Fibroblast of lung (primary cell): ENCODE results near the gene TBC1D14. TPM values are rescaled to one million over a fixed set of nuclear protein-coding genes. Genes with fewer than 3 reads are reported as not detected.

Source experiments
- DNase-seq, 2 donors: peaks; one replicate each; pipeline versions ENCODE4 v3.0.0 to v3.0.0-alpha.2; 2010; ENCODE audit warnings: low read depth in 2 of 2
- H2AFZ ChIP-seq: 2 replicates; pipeline ENCODE4 v1.5.1; 2012; ENCODE audit warnings: low read length, control low read depth, inconsistent platforms
- H3K27ac ChIP-seq: 2 replicates; pipeline ENCODE4 v1.5.1; 2011; ENCODE audit warnings: low read length, control low read depth; ENCODE audit not compliant: insufficient read depth
- H3K27me3 ChIP-seq: 2 replicates; pipeline ENCODE4 v1.5.1; 2011; ENCODE audit warnings: mild to moderate bottlenecking, low read length; ENCODE audit not compliant: control insufficient read depth, insufficient read depth
- H3K36me3 ChIP-seq: 2 replicates; pipeline ENCODE4 v1.5.1; 2011; ENCODE audit warnings: low read length; ENCODE audit not compliant: control insufficient read depth, insufficient read depth
- H3K4me1 ChIP-seq: 2 replicates; pipeline ENCODE4 v1.5.1; 2011; ENCODE audit warnings: low read length; ENCODE audit not compliant: control insufficient read depth, insufficient read depth; ENCODE audit errors: extremely low read depth
- H3K4me2 ChIP-seq: 2 replicates; pipeline ENCODE4 v1.5.1; 2011; ENCODE audit warnings: low read length, control low read depth; ENCODE audit not compliant: insufficient read depth; ENCODE audit errors: extremely low read depth
- H3K4me3 ChIP-seq, 4 experiments: fragments of 200-600 bp in 1 of 4; sonication (generic) in 1 of 4; replicated peaks in 1 of 4; 2 replicates each; pipeline ENCODE4 v1.5.1; 2011 to 2016; ENCODE audit warnings: low read length in 4 of 4, low read depth in 3 of 4, mild to moderate bottlenecking in 3 of 4, control low read depth in 2 of 4, inconsistent platforms in 1 of 4, mixed read lengths in 1 of 4; ENCODE audit not compliant: insufficient read depth in 1 of 4; ENCODE audit errors: control extremely low read depth in 1 of 4
- H3K79me2 ChIP-seq: 2 replicates; pipeline ENCODE4 v1.5.1; 2012; ENCODE audit warnings: mild to moderate bottlenecking, low read length, inconsistent platforms; ENCODE audit not compliant: control insufficient read depth, insufficient read depth
- H3K9ac ChIP-seq: 2 replicates; pipeline ENCODE4 v1.5.1; 2011; ENCODE audit warnings: mild to moderate bottlenecking, low read length, control low read depth; ENCODE audit not compliant: insufficient read depth
- H3K9me3 ChIP-seq: 2 replicates; pipeline ENCODE4 v1.5.1; 2012; ENCODE audit warnings: low read depth, low read length; ENCODE audit not compliant: control insufficient read depth, insufficient read depth
- H4K20me1 ChIP-seq: 2 replicates; pipeline ENCODE4 v1.5.1; 2011; ENCODE audit warnings: low read length; ENCODE audit not compliant: control insufficient read depth, insufficient read depth; ENCODE audit errors: extremely low read depth
- CTCF ChIP-seq, 2 donors: IDR thresholded peaks in 1 of 2; conservative IDR thresholded peaks in 1 of 2; 1 replicate in 1 of 2; 2 replicates in 1 of 2; pipeline ENCODE4 v1.5.1; 2011 to 2012; ENCODE audit warnings: low read length in 2 of 2, control low read depth in 1 of 2, inconsistent platforms in 1 of 2, low read depth in 1 of 2, mild to moderate bottlenecking in 1 of 2
- EZH2 ChIP-seq: IDR thresholded peaks from 2 replicates; pipeline ENCODE4 v1.5.1; 2012; ENCODE audit warnings: low read length, control low read depth, mild to moderate bottlenecking; ENCODE audit errors: missing control alignments
- polyA plus RNA-seq, 2 donors: library from polyadenylated mRNA; depleted of rRNA in 1 of 2; stranded (reverse) in 1 of 2; unstranded in 1 of 2; fragments of >200 nt; gene quantifications; 2 replicates each; pipeline ENCODE4 v1.2.1, GENCODE V29; 2011 to 2012; ENCODE audit warnings: missing spikeins in 1 of 2
- total RNA-seq: library from RNA; depleted of rRNA; stranded (reverse); fragments of >200 nt; gene quantifications from 2 replicates; pipeline ENCODE4 v1.2.1, GENCODE V29; 2014

The TBC1D14 gene
- total and polyA plus RNA-seq, 2 donors (not counting 1 experiment from before 2014, with no cell fraction given) = 26.9 to 37.7 TPM

GRCh38 chr4:7051905-7052304, 142.3 kb downstream of the TBC1D14 start:
- peaks cover 29% of the 10 kb centered on the region for H3K79me2 ChIP-seq
- no peaks in the 10 kb centered on the region for H3K27me3 ChIP-seq
- no peak overlapping the region for H2AFZ ChIP-seq
- no peak for DNase-seq
- no peak overlapping the region for H3K27ac ChIP-seq
- H3K36me3 ChIP-seq = peaks cover 3% of the 10 kb centered on the region
- no peak overlapping the region for H3K9ac ChIP-seq
- TF ChIP-seq CTCF (conservative IDR thresholded peaks at IDR 0.05 in 1 of 2, IDR thresholded peaks at IDR 0.05 in 1 of 2; ENCODE audit: low read depth in 1 of 2, low read length in 2 of 2) (no peak), EZH2 (no peak)
- H3K4me1 ChIP-seq = no peaks in the 10 kb centered on the region
- no peak overlapping the region for H3K4me3 ChIP-seq
- no peaks in the 10 kb centered on the region for H4K20me1 ChIP-seq
- no peak overlapping the region for H3K4me2 ChIP-seq
- H3K9me3 ChIP-seq = no peaks in the 10 kb centered on the region

- Histone ChIP-seq H3K36me3 (peaks cover 3% of the 10 kb centered on the region), H3K27me3 (no peaks in the 10 kb centered on the region), H3K9ac (no peak overlapping the region), H3K9me3 (no peaks in the 10 kb centered on the region), H3K4me1 (no peaks in the 10 kb centered on the region), H3K27ac (no peak overlapping the region), H4K20me1 (no peaks in the 10 kb centered on the region), H2AFZ (no peak overlapping the region), H3K4me3 (no peak overlapping the region), H3K79me2 (peaks cover 25% of the 10 kb centered on the region), H3K4me2 (no peak overlapping the region)
- TF ChIP-seq EZH2 (no peak), CTCF (conservative IDR thresholded peaks at IDR 0.05 in 1 of 2, IDR thresholded peaks at IDR 0.05 in 1 of 2; ENCODE audit: low read depth in 1 of 2, low read length in 2 of 2) (no peak)
- no peak for DNase-seq
Observed at GRCh38 chr4:7052313-7052712, 142.7 kb downstream of the TBC1D14 start.

- Histone ChIP-seq H3K4me3 (no peak overlapping the region), H3K36me3 (peaks cover 3% of the 10 kb centered on the region), H3K9ac (no peak overlapping the region), H4K20me1 (no peaks in the 10 kb centered on the region), H3K4me2 (no peak overlapping the region), H3K27me3 (no peaks in the 10 kb centered on the region), H3K27ac (no peak overlapping the region), H3K4me1 (no peaks in the 10 kb centered on the region), H2AFZ (no peak overlapping the region), H3K9me3 (no peaks in the 10 kb centered on the region), H3K79me2 (peaks cover 18% of the 10 kb centered on the region)
- TF ChIP-seq CTCF (conservative IDR thresholded peaks at IDR 0.05 in 1 of 2, IDR thresholded peaks at IDR 0.05 in 1 of 2; ENCODE audit: low read depth in 1 of 2, low read length in 2 of 2) (no peak), EZH2 (no peak)
- DNase-seq = peak; percentile 19 to 44
Observed at GRCh38 chr4:7052923-7053715, 143.5 kb downstream of the TBC1D14 start.
